ENCODE results near the gene KCNJ14. TPM values are rescaled to one million over a fixed set of nuclear protein-coding genes. Genes with fewer than 3 reads are reported as not detected.

KCNJ14 gene
- total and polyA plus RNA-seq, 2 of the 4 experiments (the other 2 are of a cell fraction): 0.18 to 0.39 TPM

DNA sequence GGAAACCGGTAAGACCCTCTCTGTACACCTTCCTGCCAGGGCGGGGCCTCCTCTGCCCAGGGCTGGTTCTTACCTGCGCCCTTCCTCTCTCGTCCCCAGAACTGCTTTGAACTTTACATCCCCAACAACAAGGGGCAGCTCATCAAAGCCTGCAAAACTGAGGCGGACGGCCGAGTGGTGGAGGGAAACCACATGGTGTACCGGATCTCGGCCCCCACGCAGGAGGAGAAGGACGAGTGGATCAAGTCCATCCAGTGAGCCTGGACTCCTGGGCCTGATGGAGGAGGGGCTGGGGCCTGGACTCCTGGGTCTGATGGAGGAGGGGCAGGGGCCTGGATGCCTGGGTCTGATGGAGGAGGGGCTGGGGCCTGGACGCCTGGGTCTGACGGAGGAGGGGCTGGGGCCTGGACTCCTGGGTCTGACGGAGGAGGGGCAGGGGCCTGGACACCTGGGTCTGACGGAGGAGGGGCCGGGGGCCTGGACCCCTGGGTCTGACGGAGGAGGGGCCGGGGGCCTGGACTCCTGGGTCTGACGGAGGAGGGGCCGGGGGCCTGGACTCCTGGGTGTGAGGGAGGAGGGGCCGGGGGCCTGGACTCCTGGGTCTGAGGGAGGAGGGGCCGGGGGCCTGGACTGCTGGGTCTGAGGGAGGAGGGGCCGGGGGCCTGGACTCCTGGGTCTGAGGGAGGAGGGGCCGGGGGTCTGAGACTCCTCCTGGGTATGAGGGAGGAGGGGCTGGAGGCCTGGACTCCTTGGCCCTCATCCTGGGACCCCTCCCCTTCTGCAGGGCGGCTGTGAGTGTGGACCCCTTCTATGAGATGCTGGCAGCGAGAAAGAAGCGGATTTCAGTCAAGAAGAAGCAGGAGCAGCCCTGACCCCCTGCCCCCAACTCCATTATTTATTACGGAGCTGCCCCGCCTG lies 23.2 kb downstream of the KCNJ14 start (continued):
- TF ChIP-seq MAFK (IDR thresholded peaks at IDR 0.05; ENCODE audit: low read depth, low read length): no peak

DNA sequence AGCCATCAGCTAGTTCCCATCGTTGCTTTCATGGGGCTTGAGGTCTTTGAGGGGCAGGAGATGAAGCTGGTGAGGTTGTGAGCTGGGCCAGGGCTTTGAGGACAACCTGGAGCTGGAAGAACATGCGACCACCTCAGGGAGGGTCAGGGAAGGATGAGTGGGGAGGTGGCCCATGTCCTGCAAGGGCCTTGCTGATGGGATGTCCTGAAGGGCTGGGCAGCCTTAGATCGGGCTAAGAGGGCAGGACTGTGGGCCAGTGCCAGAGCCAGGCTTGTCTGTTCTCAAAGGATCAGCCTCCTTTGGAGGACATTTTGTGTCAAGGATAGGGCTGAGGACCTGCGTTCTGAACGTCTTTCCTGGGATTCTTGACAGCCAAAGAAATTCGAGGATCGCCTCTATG lies 24.3 kb downstream of the KCNJ14 start:
- H2BK20ac ChIP-seq (ENCODE audit: low read depth, low read length): no peak overlapping the region
- TF ChIP-seq RCOR1 (IDR thresholded peaks at IDR 0.05; ENCODE audit: insufficient replicate concordance, low read length) (no peak), CEBPB (IDR thresholded peaks at IDR 0.05; ENCODE audit: low read depth, low read length) (no peak), NFE2L2 (IDR thresholded peaks at IDR 0.05; ENCODE audit: low read depth, low read length) (no peak), RAD21 (IDR thresholded peaks at IDR 0.05; ENCODE audit: low read length) (no peak), POLR2A (IDR thresholded peaks at IDR 0.05; ENCODE audit: low read depth, low read length) (no peak), MAFK (IDR thresholded peaks at IDR 0.05; ENCODE audit: low read depth, low read length) (no peak), SMC3 (IDR thresholded peaks at IDR 0.05; ENCODE audit: low read depth, low read length) (no peak), MAZ (IDR thresholded peaks at IDR 0.05; ENCODE audit: borderline replicate concordance, low read depth, low read length) (no peak)
- TF ChIP-seq, protein P1, sequence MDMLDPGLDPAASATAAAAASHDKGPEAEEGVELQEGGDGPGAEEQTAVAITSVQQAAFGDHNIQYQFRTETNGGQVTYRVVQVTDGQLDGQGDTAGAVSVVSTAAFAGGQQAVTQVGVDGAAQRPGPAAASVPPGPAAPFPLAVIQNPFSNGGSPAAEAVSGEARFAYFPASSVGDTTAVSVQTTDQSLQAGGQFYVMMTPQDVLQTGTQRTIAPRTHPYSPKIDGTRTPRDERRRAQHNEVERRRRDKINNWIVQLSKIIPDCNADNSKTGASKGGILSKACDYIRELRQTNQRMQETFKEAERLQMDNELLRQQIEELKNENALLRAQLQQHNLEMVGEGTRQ (IDR thresholded peaks at IDR 0.05; ENCODE audit: low read depth, low read length): no peak
- TF ChIP-seq, protein P2, sequence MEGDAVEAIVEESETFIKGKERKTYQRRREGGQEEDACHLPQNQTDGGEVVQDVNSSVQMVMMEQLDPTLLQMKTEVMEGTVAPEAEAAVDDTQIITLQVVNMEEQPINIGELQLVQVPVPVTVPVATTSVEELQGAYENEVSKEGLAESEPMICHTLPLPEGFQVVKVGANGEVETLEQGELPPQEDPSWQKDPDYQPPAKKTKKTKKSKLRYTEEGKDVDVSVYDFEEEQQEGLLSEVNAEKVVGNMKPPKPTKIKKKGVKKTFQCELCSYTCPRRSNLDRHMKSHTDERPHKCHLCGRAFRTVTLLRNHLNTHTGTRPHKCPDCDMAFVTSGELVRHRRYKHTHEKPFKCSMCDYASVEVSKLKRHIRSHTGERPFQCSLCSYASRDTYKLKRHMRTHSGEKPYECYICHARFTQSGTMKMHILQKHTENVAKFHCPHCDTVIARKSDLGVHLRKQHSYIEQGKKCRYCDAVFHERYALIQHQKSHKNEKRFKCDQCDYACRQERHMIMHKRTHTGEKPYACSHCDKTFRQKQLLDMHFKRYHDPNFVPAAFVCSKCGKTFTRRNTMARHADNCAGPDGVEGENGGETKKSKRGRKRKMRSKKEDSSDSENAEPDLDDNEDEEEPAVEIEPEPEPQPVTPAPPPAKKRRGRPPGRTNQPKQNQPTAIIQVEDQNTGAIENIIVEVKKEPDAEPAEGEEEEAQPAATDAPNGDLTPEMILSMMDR (conservative IDR thresholded peaks at IDR 0.05; ENCODE audit: low read depth, low read length): no peak
- TF ChIP-seq, protein P3, sequence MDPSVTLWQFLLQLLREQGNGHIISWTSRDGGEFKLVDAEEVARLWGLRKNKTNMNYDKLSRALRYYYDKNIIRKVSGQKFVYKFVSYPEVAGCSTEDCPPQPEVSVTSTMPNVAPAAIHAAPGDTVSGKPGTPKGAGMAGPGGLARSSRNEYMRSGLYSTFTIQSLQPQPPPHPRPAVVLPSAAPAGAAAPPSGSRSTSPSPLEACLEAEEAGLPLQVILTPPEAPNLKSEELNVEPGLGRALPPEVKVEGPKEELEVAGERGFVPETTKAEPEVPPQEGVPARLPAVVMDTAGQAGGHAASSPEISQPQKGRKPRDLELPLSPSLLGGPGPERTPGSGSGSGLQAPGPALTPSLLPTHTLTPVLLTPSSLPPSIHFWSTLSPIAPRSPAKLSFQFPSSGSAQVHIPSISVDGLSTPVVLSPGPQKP (IDR thresholded peaks at IDR 0.05; ENCODE audit: borderline replicate concordance, low read depth, low read length): no peak

More for the DNA sequence above, 24.3 kb downstream of the KCNJ14 start:
- H3K36me3 ChIP-seq (ENCODE audit: control insufficient read depth, insufficient read depth, low read length): peaks cover 43% of the 10 kb centered on the region
- no peak overlapping the region for H3K18ac ChIP-seq (ENCODE audit: low read depth, low read length)
- peak overlapping the region; percentile 48; the same call in 1 of the 2 replicates for H3K14ac ChIP-seq (replicated peaks; ENCODE audit: low read depth, low read length)
- H3K79me1 ChIP-seq (ENCODE audit: low read depth in 1 of 2, low read length in 2 of 2): peaks cover 0 to 21% of the 10 kb centered on the region in 2 experiments; a peak in 1 of 4 replicates
- ChIA-PET CTCF (no interaction called here), POLR2A (ENCODE audit: unreplicated experiment) (no interaction called here)
- H3K27me3 ChIP-seq (ENCODE audit: control insufficient read depth, insufficient read depth, low read length): no peaks in the 10 kb centered on the region
- no TSS peak for BruUV-seq (replicated peaks)
- H2AK5ac ChIP-seq (ENCODE audit: low read depth, low read length): 0 out of 2 replicates have a peak overlapping the region, but pooled peaks have one; percentile 20
- H2AFZ ChIP-seq (replicated peaks; ENCODE audit: low read length, poor library complexity): peak overlapping the region; percentile 89
- intact Hi-C loops (cut with micrococcal nuclease) (no loop called here), in situ Hi-C loops (cut with MboI; ENCODE audit: low sequenced_read_pairs) (no loop called here), dilution Hi-C loops (cut with HindIII; ENCODE audit: low sequenced_read_pairs, unreplicated experiment) (no loop called here)
- H4K8ac ChIP-seq (ENCODE audit: low read depth in 2 of 2, low read length in 2 of 2): no peak overlapping the region; a peak in 1 of 4 replicates
- no peak overlapping the region for H2BK15ac ChIP-seq (ENCODE audit: low read depth, low read length)
- H3K4me2 ChIP-seq (ENCODE audit: low read depth, low read length): no peak overlapping the region
- WGBS, 2 experiments (ENCODE audit: extremely low coverage in 2 of 2, insufficient read length in 1 of 2): 78% methylated on average over 5 of the region's 7 CpGs; no CpG with 5 or more reads in 1 of the 2 experiments
- peaks cover 15% of the 10 kb centered on the region for H3K4me1 ChIP-seq (ENCODE audit: control insufficient read depth, insufficient read depth, low read length)
- no peak overlapping the region for H3K56ac ChIP-seq (ENCODE audit: extremely low read depth, insufficient read depth, low read length)
- DNase-seq (no peak), ATAC-seq (ENCODE audit: low read depth) (peak; percentile 7; the same call in 1 of the 2 replicates)
- no peak overlapping the region for H4K91ac ChIP-seq (ENCODE audit: insufficient read depth, low read depth, low read length)
- peaks cover 12% of the 10 kb centered on the region for H3K9me1 ChIP-seq (ENCODE audit: insufficient read depth, low read length)
- no peaks in the 10 kb centered on the region for H3K9me3 ChIP-seq (ENCODE audit: control insufficient read depth, insufficient read depth, low read length)
- H3K9ac ChIP-seq (ENCODE audit: low read depth, low read length): no peak overlapping the region
- peak overlapping the region; percentile 3 for H2AK9ac ChIP-seq (replicated peaks; ENCODE audit: low read depth, low read length, poor library complexity)
- H3K4me3 ChIP-seq (ENCODE audit: insufficient read depth, low read depth, low read length): no peak overlapping the region
- H3K23ac ChIP-seq (ENCODE audit: low read depth, low read length): peak overlapping the region; percentile 31
- H4K20me1 ChIP-seq (ENCODE audit: insufficient read depth, low read length): peaks cover 27% of the 10 kb centered on the region
- no peak overlapping the region for H4K5ac ChIP-seq (ENCODE audit: low read depth, low read length)
- no peak overlapping the region for H2BK5ac ChIP-seq (ENCODE audit: low read depth, low read length, poor library complexity, severe bottlenecking)
- 0 out of 2 replicates have a peak overlapping the region, but pooled peaks have one; percentile 19 for H3K4ac ChIP-seq (ENCODE audit: low read depth, low read length)
- H2BK120ac ChIP-seq (ENCODE audit: low read depth, low read length): no peak overlapping the region
- H3K27ac ChIP-seq (ENCODE audit: insufficient read depth, low read length): no peak overlapping the region

Data from IMR-90 (cell line).